ENCODE data around the gene CDC42SE1.
A peak's percentile ranks its signal among the peaks of the same experiment; 100 is the strongest.
"Not testable (repeated sequence)": the region's sequence is repeated elsewhere in the genome, so short reads cannot be mapped to it uniquely, and the experiment has no call there.

CDC42SE1 gene

GRCh38 chr1:151059109-151060006 lies at the start of gene CDC42SE1:
Gene CDC42SE1, minus strand, starts transcription at chr1:151059622. Its CDS starts 3,892 bp downstream, at chr1:151055730.
- peak; percentile 89 for ATAC-seq

DNA sequence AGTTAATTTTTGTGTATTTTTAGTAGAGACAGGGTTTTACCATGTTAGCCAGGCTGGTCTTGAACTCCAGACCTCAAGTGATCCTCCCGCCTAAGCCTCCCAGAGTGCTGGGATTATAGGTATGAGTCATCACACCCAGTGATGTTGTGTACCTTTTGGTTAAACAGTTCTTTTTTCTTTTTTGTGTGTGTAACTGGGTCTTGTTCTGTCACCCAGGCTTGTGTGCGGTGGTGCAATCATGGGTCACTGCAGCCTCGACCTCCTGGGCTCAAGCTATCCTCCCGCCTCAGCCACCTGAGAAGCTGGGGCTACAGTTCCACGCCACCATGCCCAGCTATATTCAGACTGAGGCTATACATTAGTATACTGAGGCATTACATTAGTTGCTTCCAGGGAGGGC lies 48.9 kb upstream of the CDC42SE1 start:
- no peak for ATAC-seq

DNA sequence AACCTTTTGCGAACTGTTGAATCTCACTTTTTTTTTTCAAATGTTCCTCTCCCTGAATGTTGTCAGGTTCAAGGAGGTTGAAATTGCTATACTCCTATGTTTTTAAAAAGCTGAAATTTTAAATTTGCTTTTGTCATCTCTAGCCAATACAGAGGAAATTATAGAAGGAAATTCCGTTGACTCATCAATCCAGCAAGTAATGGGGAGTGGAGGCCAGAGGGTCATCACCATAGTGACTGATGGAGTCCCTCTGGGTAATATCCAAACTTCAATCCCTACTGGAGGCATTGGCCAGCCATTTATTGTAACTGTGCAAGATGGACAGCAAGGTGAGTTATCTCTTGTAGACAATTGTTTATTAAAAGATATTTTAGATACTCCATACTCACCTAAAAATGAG lies 47.5 kb upstream of the CDC42SE1 start:
- ATAC-seq = no peak

DNA sequence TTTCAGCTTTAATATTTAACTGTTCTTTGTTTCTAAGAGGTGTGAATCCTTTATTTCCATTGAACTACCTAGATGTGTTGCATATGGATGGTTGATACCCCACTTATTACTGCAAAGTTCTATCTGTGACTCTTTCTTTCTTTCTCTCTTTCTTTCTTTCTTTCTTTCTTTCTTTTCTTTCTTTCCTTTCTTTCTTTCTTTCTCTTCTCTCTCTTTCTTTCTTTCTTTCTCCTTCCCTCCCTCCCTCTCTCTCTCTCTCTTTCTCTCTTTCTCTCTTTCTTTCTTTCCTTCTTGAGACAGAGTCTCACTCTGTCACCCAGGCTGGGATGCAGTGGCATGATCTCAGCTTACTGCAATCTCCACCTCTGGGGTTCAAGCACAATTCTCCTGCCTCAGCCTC lies 45.2 kb upstream of the CDC42SE1 start:
- no peak for ATAC-seq

- no peak for ATAC-seq
Observed at GRCh38 chr1:151098126-151098525, 38.7 kb upstream of the CDC42SE1 start.

- not testable (repeated sequence) for ATAC-seq
Observed at GRCh38 chr1:151097426-151097825, 38.0 kb upstream of the CDC42SE1 start.

DNA sequence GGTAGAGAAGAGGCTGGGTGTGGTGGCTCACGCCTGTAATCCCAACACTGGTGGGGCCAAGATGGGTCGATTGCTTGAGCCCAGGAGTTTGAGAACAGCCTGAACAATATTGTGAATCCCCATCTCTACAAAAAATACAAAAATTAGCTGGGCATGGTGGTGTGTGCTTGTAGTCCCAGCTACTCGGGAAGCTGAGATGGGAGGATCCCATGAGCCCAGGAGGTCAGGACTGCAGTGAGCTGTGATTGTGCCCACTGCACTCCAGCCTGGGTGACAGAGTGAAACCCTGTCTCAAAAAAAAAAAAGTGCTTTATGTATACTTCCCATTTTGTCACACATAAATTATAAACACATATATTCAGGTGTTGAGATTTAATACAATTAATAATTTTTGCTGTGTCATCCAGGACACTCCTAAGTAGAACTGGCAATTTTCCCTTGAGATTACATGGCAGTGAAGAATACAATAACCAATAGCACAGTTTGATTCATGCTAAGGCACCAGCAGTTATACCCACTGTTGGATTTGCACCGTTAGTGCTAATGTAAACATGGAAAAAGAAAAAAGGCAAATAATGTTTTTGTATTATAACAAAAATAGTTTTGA lies 26.6 kb upstream of the CDC42SE1 start:
- no peak for ATAC-seq

- ATAC-seq = no peak
Observed at GRCh38 chr1:151072224-151072623, 12.8 kb upstream of the CDC42SE1 start.

- peak; percentile 86 to 91 for ATAC-seq
Observed at GRCh38 chr1:151070474-151071276, 11.3 kb upstream of the CDC42SE1 start, which contains the start of gene GABPB2. Gene GABPB2, plus strand, starts transcription at chr1:151070761. Its CDS starts 17,429 bp downstream, at chr1:151088190.

DNA sequence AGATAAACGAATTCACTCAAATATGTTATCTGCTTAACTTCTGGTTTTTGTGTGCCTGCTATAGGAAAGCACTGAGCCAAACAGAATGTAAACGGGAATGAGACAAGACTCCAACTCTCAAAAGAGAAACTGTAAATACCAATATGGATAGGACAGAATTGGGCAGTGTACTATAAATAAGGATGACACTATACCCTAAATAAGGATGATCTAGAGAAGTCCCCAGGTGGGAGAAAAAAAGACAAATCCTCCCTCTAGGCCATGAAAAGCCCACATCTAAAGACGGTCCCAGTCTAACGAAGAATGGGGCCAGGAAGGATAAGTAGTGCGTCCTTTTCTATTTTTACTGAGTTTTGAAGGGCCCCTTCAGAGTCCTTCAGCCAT lies 9.7 kb upstream of the CDC42SE1 start:
- no peak for ATAC-seq

DNA sequence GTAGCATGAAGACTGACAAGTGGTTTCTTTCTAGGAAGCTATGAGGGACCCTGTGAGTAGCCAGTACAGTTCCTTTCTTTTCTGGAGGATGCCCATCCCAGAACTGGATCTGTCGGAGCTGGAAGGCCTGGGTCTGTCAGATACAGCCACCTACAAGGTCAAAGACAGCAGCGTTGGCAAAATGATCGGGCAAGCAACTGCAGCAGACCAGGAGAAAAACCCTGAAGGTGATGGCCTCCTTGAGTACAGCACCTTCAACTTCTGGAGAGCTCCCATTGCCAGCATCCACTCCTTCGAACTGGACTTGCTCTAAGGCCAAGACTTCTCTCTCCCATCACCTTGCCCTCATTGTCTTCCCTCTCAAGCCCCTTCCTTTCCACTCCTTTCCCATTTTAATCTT lies 7.8 kb upstream of the CDC42SE1 start:
- ATAC-seq = no peak

- ATAC-seq = no peak
Observed at GRCh38 chr1:151065089-151065645, 5.7 kb upstream of the CDC42SE1 start.

- no peak for ATAC-seq
Observed at GRCh38 chr1:151062741-151063371, 3.4 kb upstream of the CDC42SE1 start.

- ATAC-seq = no peak
Observed at GRCh38 chr1:151061704-151062103, 2.3 kb upstream of the CDC42SE1 start.

- ATAC-seq = no peak
Observed at GRCh38 chr1:151060657-151061421, 1.4 kb upstream of the CDC42SE1 start.

GRCh38 chr1:151060007-151060656 lies 710 bp upstream of the CDC42SE1 start, which contains the start of gene MLLT11:
Gene MLLT11, plus strand, starts transcription at chr1:151060397. Its CDS starts 6,828 bp downstream, at chr1:151067225.
- ATAC-seq = no peak

GRCh38 chr1:151058692-151059091 lies 730 bp downstream of the CDC42SE1 start:
- no peak for ATAC-seq

DNA sequence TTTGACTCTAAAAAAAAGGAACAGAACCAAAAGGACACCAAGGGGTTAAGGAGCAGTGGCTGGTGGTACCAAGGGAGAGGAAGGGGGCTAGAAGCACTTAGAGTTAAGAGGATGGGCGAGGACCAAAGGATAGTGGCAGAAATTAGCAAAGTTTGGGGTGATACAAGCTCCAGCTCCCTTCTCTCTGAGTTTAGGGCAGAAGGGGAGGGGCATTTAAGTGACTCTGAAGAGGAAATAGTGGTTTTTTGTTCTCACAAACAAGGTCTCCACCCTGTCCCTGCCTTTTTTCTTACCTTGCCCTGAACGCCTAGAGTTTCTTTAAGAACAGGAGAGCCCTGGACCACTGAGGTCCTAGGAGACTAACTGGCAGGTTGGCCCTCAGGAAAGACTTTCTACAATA lies 3.3 kb downstream of the CDC42SE1 start:
- ATAC-seq = no peak

DNA sequence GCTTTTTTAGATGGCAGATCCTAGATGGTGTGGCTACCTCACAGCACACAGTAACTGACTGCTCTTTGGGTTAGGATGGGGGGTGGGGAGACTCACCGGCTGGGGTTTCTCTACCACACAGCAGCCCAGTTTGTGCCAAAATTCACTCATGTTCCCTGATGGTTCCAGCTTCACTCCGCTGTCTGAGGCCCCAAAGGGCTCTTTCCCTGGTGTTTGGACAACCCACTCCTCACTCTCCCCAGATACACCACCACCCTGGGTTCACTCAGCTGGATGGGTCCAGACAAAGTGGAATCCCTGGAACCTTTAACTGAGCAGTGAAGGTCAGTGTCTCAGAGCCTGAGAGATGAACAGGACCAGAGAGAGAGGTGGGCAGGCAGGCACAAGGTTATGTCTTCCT lies 3.8 kb downstream of the CDC42SE1 start:
- no peak for ATAC-seq

- no peak for ATAC-seq
Observed at GRCh38 chr1:151054971-151055547, 4.4 kb downstream of the CDC42SE1 start.

Data from activated CD4-positive, CD25-positive, alpha-beta regulatory T cell treated with anti-CD3 and anti-CD28 coated beads, Interleukin-2, amount 50 U/mL, for 24 hours (primary cell).